CD4-positive, alpha-beta T cell treated with Interleukin-21 for 1 hour (primary cell): Measurements from ENCODE around the gene NUTM1.
A peak's percentile ranks its signal among the peaks of the same experiment; 100 is the strongest.

Source experiments
- DNase-seq: peaks from one replicate; pipeline ENCODE4 v3.0.0-alpha.2; 2020

The NUTM1 gene

DNA sequence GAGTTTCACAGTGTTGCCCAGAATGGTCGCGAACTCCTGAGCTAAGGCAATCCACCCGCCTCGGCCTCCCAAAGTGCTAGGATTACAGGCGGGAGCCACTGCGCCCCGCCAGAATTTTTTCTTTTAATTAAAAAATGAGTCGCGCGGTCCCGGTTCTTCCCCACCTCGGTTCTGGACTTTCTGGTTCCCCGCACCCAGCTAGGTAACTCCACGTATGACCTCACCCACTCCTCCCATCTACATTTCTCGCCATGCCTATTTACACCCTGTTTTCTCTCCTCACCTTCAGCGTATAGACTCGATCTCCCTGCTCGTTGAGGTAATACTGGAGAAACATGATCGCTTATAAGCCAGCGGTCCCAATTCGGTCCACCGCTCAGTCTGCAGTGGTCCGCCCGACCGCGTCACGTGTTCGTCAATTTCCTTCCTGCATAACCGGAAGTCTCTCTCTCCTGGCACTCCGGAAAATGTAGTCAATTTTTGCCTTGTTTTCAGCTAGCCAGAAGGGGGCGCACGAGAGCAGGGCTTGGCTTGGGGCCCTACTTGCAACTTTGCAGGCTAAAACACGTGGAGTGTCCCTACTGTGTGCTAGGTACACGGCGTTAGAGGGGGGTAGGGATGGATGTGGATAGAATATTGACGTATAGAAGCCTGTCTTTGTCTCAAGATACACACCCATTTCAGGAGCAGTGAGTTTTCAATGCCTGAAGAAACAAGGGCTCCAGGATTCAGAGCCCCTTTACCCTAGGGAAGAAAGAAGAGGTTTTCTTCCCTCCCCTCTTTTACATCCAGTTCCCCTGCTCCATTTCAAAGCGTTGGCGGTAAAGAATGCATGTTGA is at the start of gene NUTM1, which contains the start of gene NOP10:
Gene NUTM1 (plus strand): TSS at position 579 of the 839 bp plus-strand sequence. CDS start 382 bp downstream, outside the sequence.
Gene NOP10 (minus strand): TSS at position 400 of the 839 bp plus-strand sequence. CDS start 63 bp downstream, at position 337.
- DNase-seq, result peak; percentile 95

DNA sequence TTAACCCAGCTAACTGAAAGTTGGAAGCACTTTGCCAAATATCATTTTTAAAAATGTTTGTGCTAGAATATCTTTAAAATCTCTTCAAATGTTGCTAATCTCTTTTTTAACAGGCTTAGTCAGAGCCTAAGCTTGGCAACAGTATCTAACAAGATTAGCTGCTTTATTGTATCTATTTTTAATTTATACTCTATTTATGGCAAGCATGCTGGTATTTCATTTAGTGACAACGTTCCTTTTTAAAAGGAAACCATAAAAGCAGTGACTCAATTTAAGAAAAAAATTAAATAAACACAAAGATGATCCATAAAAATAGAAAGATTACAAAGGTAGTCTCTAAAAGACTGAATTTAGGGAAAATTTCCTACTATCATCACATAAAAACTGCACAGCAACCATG is 46.1 kb upstream of the NUTM1 start:
- no peak for DNase-seq

DNA sequence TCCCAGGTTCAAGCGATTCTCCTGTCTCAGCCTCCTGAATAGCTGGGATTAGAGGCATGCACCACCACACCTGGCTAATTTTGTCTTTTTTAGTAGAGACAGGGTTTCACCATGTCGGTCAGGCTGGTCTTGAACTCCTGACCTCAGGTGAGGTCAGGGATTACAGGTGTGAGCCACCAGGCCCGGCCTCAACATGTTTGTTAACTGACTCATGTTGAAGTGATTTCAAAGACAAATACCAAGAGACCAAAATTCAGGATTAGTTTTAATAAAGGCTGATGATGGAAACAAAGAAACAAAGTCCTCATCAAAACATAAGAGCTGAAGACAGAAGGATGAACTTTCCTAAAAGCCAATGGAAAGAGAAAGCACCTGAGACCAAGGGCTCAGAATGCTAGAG is 42.1 kb upstream of the NUTM1 start:
- no peak for DNase-seq

DNA sequence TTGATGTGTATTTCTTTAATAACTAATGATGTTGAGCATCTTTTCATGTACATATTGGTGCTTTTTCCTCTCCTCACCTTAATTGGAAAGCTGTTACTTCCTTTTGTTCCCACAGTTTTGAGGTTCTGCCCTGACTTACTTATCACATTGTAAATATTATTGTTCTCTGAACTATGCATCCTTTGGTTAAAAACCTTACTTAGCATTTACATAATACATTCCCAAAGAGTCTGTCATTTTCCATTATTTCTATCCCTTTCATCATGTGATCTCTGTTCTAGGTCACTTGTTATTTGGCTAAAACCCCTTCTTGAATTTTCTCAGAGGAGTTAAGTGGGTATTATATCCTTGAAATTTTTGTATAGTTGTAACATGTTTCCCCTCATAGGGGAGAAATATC is 38.5 kb upstream of the NUTM1 start:
- no peak for DNase-seq

DNA sequence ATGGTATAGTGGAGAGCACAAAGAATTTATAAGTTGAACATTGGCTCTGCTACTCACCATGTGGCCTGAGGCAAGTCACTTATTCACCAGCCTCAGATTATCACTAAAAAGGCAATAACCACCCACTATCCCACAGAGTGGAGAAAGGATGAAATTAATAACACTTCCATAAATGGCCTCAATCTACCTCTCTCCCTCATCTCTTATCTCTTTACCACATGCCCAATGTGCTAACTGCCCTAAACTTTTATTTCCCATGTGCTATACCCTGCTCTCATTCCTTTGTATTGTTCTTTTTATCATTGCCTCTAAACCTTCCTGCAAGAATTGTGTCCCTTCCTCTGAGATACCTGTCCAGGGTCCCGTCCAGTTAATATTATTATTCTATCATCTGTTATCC is 31.6 kb upstream of the NUTM1 start:
- DNase-seq, result no peak

DNA sequence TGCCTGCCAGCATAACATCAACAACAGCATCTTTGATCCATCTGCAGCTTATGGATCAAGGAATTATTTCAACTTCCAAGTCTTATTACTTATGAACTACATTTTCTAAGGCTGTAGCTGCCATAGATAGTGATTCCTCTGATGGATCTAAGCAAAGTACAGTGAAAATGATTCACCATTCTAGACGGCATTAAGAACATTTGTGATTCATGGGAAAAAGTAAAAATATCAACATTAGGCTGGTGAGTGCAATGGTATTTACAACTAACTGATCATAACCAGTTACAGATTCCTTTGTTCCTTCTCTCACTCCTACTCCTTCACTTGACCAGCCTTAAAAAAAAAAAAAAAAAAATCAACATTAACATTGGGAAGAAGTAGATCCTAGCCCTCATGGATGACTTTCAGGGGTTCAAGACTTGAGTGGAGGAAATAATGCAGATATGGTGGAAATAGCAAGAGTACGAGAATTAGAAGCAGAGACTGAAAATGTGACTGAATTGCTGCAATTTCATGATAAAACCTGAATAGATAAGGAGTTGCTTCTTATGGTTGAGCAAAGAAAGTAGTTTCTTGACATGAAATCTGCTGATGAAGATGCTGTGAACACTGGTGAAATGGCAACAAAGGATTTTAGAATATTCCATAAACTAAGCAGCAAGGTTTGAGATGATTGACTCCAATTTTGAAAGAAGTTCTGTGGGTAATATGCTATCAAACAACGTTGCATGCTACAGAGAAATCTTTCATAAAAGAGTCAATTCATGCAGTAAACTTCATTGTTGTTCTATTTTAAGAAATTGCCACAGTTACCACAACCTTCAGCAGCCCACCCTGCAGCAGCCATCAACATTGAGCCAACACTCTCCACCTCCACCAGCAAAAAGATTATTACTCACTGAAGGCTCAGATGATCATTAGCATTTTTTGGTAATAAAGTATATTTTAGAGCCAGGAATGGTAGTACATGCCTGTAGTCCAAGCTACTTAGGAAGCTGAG is 28.3 kb upstream of the NUTM1 start:
- DNase-seq, result no peak

DNA sequence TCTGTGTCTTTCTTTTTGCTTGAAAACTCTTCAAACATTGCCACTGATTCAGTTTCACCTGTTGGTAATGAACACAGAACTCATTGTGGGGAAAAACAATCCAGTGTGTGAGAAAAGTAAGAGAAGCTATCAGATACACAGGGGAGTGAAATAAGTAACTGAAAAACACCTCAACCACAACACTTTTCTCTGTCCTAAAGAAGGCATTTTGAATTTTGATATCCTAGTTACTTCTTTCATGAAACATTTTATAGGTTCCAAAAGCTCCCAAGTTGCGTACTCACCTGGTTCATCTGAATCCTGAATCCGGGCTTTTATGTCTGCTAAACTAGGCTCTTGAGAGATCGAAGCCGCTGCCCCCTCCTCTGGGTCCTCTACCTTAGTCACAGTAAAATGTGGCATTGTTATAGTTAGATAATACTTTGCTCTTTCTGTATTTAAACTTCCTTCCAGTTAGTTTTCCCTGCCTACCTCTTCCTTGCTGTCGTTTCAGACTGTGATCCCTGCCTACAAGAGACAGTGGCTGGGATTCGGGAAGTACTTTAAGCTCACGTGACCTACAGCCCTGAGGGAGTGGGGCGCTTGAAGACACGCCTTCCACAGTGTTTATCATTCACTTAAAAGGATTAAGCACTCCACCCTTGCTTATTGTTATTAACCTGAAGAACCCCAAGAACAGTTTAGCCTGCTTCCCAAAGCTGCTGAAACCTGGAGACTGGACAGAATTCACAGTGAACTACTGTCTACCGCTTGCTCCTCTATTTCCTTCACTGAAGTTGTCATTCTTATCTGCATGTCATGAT is 24.6 kb upstream of the NUTM1 start:
- peak; percentile 35 for DNase-seq

DNA sequence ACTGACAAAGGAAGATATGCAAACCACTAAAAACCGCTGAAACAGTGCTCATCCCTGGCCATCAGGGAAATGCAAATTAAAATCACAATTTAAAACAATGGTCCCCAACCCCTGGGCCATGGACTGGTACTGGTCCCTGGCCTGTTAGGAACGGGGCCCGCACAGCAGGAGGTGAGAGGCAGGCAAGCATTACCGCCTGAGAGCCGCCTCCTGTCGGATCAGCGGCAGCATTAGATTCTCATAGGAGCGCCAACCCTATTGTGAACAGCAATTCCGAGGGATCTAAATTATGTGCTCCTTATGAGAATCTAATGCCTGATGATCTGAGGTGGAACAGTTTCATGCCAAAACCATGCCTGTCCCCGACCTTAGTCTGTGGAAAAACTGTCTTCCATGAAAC is 19.9 kb upstream of the NUTM1 start:
- DNase-seq, result no peak

DNA sequence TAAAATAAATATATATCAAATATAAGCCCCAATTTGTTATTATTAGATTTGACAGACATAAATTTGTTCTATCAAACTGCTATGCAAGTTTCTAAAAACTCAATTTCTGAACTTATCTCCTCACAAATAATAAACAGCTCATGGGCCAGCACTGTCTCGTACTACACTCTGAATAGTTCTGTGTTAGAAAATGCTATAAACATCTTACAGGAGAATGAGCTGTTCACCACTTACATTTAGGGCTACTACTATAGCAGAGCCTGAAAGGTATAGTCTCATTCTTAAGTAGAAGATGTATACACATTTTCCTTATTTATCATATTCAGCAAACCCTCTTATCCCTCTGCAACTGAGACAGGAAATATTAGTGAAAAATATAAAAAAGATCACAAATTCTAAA is 18.2 kb upstream of the NUTM1 start:
- DNase-seq, result no peak

DNA sequence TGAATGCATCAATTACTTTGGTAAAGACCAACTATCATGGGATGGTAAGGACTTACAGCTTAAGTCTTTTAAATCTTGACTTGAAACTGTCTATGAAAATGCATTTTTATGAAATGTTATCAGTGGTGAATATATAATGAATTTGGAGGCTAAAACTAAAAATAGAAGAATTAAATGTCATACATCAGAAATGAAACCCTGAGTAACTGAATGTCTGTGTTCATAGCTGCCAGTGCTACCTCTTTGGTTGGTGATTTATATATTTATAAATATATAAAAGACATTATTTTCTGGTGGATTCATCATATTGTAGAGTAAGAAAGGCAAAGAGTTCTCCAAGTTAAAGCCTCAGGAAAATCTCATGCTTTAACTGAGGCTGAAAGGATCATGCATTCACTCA is 17.7 kb upstream of the NUTM1 start:
- no peak for DNase-seq

- peak; percentile 26 for DNase-seq
These were observed 15.2 kb upstream of the NUTM1 start for GRCh38 chr15:34327906-34328305.

GRCh38 chr15:34329006-34329405 is 14.1 kb upstream of the NUTM1 start:
- DNase-seq, result no peak

GRCh38 chr15:34330279-34330678 is 12.8 kb upstream of the NUTM1 start:
- no peak for DNase-seq

GRCh38 chr15:34331809-34332208 is 11.3 kb upstream of the NUTM1 start:
- peak; percentile 51 for DNase-seq

DNA sequence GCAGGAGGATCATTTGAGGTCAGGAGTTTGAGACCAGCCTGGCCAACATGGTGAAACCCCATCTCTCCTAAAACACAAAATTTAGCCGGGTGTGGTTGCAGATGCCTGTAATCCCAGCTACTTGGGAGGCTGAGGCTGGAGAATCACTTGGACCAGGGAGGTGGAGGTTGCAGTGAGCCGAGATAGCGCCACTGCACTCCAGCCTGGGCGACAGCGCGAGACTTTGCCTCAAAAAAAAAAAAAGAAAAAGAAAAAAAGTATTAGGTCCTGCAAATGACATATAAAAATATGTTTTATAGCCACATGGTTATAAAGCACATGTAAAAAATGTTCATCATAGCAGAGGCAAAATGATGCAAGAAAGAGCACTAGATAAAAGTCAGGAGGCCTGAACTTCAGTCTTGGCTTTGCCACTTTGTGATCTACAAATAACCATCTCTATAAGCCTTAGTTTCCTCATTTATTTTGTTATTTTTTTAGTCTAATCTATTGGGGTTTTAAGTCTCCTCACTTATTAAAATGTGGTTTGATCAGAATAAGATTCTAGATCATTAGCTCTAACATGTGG is 10.5 kb upstream of the NUTM1 start:
- DNase-seq, result no peak

- DNase-seq, result no peak
These were observed 8.4 kb upstream of the NUTM1 start for GRCh38 chr15:34334672-34335071.

DNA sequence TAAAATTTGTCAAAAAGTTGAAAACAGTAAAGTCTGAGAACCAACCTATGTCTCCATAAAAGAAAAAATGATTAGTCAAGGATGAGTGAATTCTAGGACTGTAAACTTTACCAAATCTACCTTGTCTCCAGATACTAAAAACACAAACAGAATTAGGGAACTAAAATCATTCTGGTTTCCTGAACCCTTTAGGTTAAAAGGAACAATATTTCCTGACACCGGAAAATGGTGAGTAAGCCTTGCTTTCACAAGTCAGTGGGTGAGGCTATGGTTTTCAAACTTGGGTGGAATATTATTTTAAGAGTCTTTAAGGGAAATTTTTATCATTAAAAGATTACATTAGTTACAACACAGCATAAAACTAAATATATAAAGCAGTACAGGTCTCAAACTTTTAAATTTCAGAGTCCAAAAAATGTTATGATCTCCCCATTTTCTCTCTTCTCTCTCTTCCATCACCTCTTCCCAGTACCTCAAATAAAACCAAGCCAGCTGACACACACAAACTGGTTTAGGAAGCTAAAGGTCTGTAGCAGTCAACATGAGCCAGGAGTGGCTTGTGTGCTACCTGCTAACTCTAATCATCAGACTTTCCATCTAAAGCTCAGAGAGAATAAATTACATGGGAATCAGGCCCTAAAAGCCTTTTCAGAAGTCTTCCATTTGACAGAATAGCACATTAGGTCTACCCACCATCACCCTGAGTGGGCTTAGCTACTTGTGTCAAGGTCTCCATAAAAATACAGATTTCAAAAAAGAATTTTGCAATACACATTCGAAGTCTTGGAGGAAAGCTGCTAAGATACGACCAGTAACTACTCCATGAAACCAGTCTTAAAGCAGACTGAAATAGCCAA is 7.7 kb upstream of the NUTM1 start:
- peak; percentile 48 for DNase-seq

DNA sequence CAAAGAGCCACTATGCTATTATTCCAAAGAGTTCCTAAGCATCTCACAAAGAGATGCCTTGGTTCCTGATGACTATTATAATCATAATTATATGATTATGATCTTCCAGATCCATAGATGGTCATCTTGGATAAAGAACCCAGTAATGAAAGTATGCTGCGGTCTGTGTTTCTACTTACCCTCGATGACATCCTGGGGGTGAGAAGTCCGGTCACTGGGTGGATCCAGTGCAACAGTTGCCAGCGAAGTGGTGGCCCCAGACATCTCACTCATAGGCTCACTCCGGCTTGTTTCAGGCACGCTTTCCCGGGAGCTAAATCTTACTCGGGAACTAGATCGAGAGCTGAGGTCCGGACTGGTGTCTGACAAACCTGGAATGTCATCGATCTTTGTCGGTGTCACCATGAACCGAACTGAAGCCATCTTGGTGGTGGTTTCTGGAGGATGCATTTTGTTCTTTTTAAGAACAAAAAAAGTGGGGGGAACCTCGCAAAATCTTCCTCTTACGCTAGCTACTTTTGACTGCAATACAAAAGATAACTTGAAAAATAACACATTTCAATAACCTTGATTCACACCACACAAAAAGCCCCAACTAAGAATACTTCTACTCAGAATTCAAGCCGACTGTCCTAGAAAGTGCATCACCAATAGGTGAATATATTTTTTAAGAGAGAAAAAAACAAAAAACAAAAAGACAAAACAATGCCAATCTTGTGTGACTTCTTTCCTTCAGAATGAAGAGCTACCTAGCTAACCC is 6.7 kb upstream of the NUTM1 start:
- no peak for DNase-seq

DNA sequence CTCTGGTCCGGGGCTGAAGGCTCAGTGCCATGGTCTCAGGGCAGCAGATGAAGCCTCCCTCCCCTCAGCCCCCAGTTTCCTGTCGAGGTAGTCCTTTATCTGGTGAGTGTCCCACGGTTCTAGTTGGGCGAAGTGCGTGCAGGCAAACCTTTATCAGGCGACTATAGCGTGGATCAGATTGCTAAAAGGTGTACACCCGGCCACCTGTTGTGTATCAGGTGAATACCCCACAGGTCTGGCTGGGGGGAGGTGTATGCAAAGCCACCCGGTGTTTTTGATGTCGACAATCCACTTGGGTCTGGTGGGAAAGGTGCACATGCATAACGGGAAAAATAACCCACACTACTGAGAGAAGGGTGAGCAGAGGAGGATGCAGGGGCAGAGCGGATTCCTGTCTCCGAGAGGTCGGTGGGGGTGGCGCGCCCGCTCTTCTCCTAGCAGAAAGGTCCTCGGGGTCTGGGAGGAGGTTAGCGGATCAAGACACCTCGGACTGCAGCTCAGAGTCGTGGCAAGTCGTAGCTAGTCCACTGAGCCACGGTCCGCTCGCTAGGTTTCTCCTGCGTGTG is 6.0 kb upstream of the NUTM1 start:
- DNase-seq, result peak; percentile 39
